ENCODE measurements around the gene GABRG3.

DNA sequence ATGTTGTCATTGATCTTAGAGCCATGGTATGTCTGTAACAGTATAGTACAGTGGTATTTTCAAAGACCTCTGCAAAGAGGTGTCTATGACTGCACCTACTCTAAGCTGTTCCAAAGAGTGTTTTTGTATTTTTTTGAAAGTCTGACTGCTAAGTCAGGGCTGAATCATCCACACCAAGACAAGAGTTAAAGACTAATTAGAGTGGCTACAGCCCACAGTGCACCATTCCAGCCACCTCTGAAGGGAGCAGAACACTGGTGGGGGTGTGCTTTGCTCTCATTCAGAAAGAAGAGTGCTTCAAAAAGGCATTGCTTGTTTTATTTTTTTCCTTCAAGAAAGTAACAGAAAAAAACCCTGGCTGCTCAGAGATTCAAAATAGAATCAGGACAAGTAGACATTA, 301.4 kb downstream of the GABRG3 start:
- TF ChIP-seq POLR2AphosphoS5 (IDR thresholded peaks at IDR 0.05; ENCODE audit: low read depth, low read length) (no peak), TAF1 (IDR thresholded peaks at IDR 0.05; ENCODE audit: borderline replicate concordance, insufficient read depth, low read length) (no peak), SIN3A (IDR thresholded peaks at IDR 0.05; ENCODE audit: borderline replicate concordance, insufficient read depth, low read length) (no peak), FOXP2 (optimal IDR thresholded peaks at IDR 0.05; ENCODE audit: borderline replicate concordance, extremely low read depth, extremely low read length, insufficient read depth) (no peak)
- TF ChIP-seq, protein P1, sequence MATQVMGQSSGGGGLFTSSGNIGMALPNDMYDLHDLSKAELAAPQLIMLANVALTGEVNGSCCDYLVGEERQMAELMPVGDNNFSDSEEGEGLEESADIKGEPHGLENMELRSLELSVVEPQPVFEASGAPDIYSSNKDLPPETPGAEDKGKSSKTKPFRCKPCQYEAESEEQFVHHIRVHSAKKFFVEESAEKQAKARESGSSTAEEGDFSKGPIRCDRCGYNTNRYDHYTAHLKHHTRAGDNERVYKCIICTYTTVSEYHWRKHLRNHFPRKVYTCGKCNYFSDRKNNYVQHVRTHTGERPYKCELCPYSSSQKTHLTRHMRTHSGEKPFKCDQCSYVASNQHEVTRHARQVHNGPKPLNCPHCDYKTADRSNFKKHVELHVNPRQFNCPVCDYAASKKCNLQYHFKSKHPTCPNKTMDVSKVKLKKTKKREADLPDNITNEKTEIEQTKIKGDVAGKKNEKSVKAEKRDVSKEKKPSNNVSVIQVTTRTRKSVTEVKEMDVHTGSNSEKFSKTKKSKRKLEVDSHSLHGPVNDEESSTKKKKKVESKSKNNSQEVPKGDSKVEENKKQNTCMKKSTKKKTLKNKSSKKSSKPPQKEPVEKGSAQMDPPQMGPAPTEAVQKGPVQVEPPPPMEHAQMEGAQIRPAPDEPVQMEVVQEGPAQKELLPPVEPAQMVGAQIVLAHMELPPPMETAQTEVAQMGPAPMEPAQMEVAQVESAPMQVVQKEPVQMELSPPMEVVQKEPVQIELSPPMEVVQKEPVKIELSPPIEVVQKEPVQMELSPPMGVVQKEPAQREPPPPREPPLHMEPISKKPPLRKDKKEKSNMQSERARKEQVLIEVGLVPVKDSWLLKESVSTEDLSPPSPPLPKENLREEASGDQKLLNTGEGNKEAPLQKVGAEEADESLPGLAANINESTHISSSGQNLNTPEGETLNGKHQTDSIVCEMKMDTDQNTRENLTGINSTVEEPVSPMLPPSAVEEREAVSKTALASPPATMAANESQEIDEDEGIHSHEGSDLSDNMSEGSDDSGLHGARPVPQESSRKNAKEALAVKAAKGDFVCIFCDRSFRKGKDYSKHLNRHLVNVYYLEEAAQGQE (IDR thresholded peaks at IDR 0.05; ENCODE audit: insufficient read depth in 1 of 2, low read depth in 2 of 2, low read length in 2 of 2), result no peak

Data from PFSK-1 (cell line).